Transverse colon (tissue), 4 donors: Measurements from ENCODE around the gene CDH15.

Experiments used
- EP300 ChIP-seq: sonication (generic); formaldehyde crosslinking; IDR thresholded peaks from one replicate; pipeline ENCODE4 v1.6.1; 2017; ENCODE audit warnings: antibody characterized with exemption, low read depth
- POLR2AphosphoS5 ChIP-seq, 3 donors: sonication (generic); formaldehyde crosslinking; IDR thresholded peaks; one replicate each; pipeline ENCODE4 v1.6.1; 2016; ENCODE audit warnings: antibody characterized with exemption in 3 of 3
- TF ChIP-seq, protein P1 (sequence below), 5 experiments: fragments of 200-600 bp in 3 of 5; fragments of 450-650 bp in 2 of 5; sonication (generic) in 3 of 5; IDR thresholded peaks; 1 replicate in 2 of 5; 2 replicates in 3 of 5; pipeline ENCODE4 v1.5.1; 2016 to 2017; ENCODE audit warnings: antibody characterized with exemption in 5 of 5, inconsistent platforms in 3 of 5, mild to moderate bottlenecking in 2 of 5, moderate library complexity in 1 of 5

DNA sequence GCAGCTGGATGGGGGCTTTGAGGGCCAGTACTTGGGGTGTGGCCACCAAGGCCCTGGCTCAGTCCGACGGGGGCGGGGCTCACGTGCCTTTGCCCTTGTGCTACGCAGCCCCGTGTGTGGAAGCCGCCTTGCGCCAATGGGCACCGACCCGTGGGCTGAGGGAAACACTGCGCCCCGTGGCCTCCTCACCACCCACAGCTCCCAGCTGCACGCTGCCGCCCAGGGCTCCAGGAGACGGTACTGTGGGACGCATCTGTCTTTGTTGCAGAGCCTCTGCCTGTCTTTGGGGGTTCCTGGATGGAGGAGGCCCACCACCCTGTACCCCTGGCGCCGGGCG, 7.6 kb downstream of the CDH15 start:
- TF ChIP-seq, protein P1, sequence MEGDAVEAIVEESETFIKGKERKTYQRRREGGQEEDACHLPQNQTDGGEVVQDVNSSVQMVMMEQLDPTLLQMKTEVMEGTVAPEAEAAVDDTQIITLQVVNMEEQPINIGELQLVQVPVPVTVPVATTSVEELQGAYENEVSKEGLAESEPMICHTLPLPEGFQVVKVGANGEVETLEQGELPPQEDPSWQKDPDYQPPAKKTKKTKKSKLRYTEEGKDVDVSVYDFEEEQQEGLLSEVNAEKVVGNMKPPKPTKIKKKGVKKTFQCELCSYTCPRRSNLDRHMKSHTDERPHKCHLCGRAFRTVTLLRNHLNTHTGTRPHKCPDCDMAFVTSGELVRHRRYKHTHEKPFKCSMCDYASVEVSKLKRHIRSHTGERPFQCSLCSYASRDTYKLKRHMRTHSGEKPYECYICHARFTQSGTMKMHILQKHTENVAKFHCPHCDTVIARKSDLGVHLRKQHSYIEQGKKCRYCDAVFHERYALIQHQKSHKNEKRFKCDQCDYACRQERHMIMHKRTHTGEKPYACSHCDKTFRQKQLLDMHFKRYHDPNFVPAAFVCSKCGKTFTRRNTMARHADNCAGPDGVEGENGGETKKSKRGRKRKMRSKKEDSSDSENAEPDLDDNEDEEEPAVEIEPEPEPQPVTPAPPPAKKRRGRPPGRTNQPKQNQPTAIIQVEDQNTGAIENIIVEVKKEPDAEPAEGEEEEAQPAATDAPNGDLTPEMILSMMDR (IDR thresholded peaks at IDR 0.05), result no peak
- TF ChIP-seq POLR2AphosphoS5 (IDR thresholded peaks at IDR 0.05) (no peak), EP300 (no peak)
